ENCODE measurements around the gene A4GALT. TPM values are rescaled to one million over a fixed set of nuclear protein-coding genes. Genes with fewer than 3 reads are reported as not detected.

A4GALT gene
- total and polyA plus RNA-seq, 2 of the 13 experiments (the other 11 are each of a cell fraction or from before 2014, with no cell fraction given): 0.09 to 1.1 TPM

- no peak for TF ChIP-seq ZC3H13 (CRISPR knock-in tag; IDR thresholded peaks at IDR 0.05)
- TF ChIP-seq ZNF24 (IDR thresholded peaks at IDR 0.05): no peak
- no peak for TF ChIP-seq SP2 (CRISPR knock-in tag; IDR thresholded peaks at IDR 0.05)
- TF ChIP-seq SAP130 (CRISPR knock-in tag; IDR thresholded peaks at IDR 0.05; ENCODE audit: low read depth): peak; percentile 51
- TF ChIP-seq GRHL1 (CRISPR knock-in tag; conservative IDR thresholded peaks at IDR 0.05): no peak
- peak; percentile 90 for TF ChIP-seq HNF4A (CRISPR knock-in tag; IDR thresholded peaks at IDR 0.05)
- TF ChIP-seq HMGXB4 (CRISPR knock-in tag; IDR thresholded peaks at IDR 0.05; ENCODE audit: borderline replicate concordance in 1 of 2, low read depth in 1 of 2): 0 out of 4 replicates have a peak, but pooled peaks of 1 of the 2 experiments have one; percentile 21
- TF ChIP-seq KDM6A (CRISPR knock-in tag; IDR thresholded peaks at IDR 0.05; ENCODE audit: low read depth): peak; percentile 40; the same call in 1 of the 2 replicates
- TF ChIP-seq ZNF276 (CRISPR knock-in tag; IDR thresholded peaks at IDR 0.05; ENCODE audit: low read depth): no peak
- TF ChIP-seq ARID5B (CRISPR knock-in tag; IDR thresholded peaks at IDR 0.05): peak; percentile 83
- no peak for TF ChIP-seq POLR2A (IDR thresholded peaks at IDR 0.05; ENCODE audit: insufficient read depth in 1 of 2, low read depth in 2 of 2, low read length in 2 of 2)
- TF ChIP-seq ZNF329 (CRISPR knock-in tag; IDR thresholded peaks at IDR 0.05; ENCODE audit: low read depth): no peak
- no peak for TF ChIP-seq DRAP1 (CRISPR knock-in tag; IDR thresholded peaks at IDR 0.05)
- TF ChIP-seq NFATC3 (CRISPR knock-in tag; IDR thresholded peaks at IDR 0.05): no peak
- TF ChIP-seq KLF12 (CRISPR knock-in tag; IDR thresholded peaks at IDR 0.05; ENCODE audit: borderline replicate concordance): no peak
- peak; percentile 56 for TF ChIP-seq ZFP91 (CRISPR knock-in tag; IDR thresholded peaks at IDR 0.05; ENCODE audit: borderline replicate concordance)
Observed at GRCh38 chr22:42688241-42689211, 32.1 kb downstream of the A4GALT start (continued).

Measured in HepG2 (cell line).